CD14-positive monocyte (primary cell): ENCODE results near the gene SNX19. TPM values are rescaled to one million over a fixed set of nuclear protein-coding genes. Genes with fewer than 3 reads are reported as not detected.

Source experiments
- DNase-seq, 3 donors: peaks; one replicate each; pipeline ENCODE4 v3.0.0-alpha.2; 2011 to 2022
- H2AFZ ChIP-seq: 2 replicates; pipeline ENCODE4 v1.6.0; 2012; ENCODE audit warnings: mild to moderate bottlenecking, low read depth, low read length, inconsistent platforms; ENCODE audit not compliant: insufficient read depth, poor library complexity, severe bottlenecking
- H3K27ac ChIP-seq, 2 donors: 1 replicate in 1 of 2; 2 replicates in 1 of 2; pipeline ENCODE4 v1.5.1; 2012 to 2013; ENCODE audit warnings: low read length in 2 of 2, control low read depth in 1 of 2, inconsistent platforms in 1 of 2, low read depth in 1 of 2, mild to moderate bottlenecking in 1 of 2
- H3K27me3 ChIP-seq, 2 donors: one replicate each; pipeline versions ENCODE4 v1.6.0 to v1.6.1; 2011 to 2013; ENCODE audit warnings: low read length in 2 of 2; ENCODE audit not compliant: control insufficient read depth in 2 of 2, insufficient read depth in 2 of 2
- H3K36me3 ChIP-seq, 2 donors: replicated peaks in 1 of 2; 1 replicate in 1 of 2; 2 replicates in 1 of 2; pipeline versions ENCODE4 v1.5.1 to v1.6.1; 2012 to 2013; ENCODE audit warnings: low read length in 2 of 2, control low read depth in 1 of 2, inconsistent platforms in 1 of 2, mild to moderate bottlenecking in 1 of 2; ENCODE audit not compliant: insufficient read depth in 2 of 2, control insufficient read depth in 1 of 2
- H3K4me1 ChIP-seq, 2 donors: 1 replicate in 1 of 2; 2 replicates in 1 of 2; pipeline versions ENCODE4 v1.5.1 to v1.6.1; 2012 to 2013; ENCODE audit warnings: low read length in 2 of 2, control low read depth in 1 of 2, inconsistent platforms in 1 of 2, mild to moderate bottlenecking in 1 of 2, moderate library complexity in 1 of 2; ENCODE audit not compliant: insufficient read depth in 2 of 2, control insufficient read depth in 1 of 2
- H3K4me2 ChIP-seq: replicated peaks from 2 replicates; pipeline ENCODE3; 2012; ENCODE audit warnings: low read length, moderate library complexity, mild to moderate bottlenecking; ENCODE audit not compliant: poor library complexity, severe bottlenecking; ENCODE audit errors: extremely low read depth
- H3K4me3 ChIP-seq, 3 experiments: fragments of 200-600 bp in 1 of 3; sonication (generic) in 1 of 3; replicated peaks in 1 of 3; 1 replicate in 2 of 3; 2 replicates in 1 of 3; pipeline ENCODE4 v1.5.1; 2011 to 2013; ENCODE audit warnings: low read length in 3 of 3, mild to moderate bottlenecking in 3 of 3, control low read depth in 2 of 3, low read depth in 2 of 3, inconsistent platforms in 1 of 3, moderate library complexity in 1 of 3
- H3K79me2 ChIP-seq: 2 replicates; pipeline ENCODE4 v1.6.0; 2012; ENCODE audit warnings: mild to moderate bottlenecking, control low read depth, inconsistent platforms, low read length, moderate library complexity; ENCODE audit not compliant: insufficient read depth
- H3K9ac ChIP-seq: 2 replicates; pipeline ENCODE4 v1.6.0; 2017; ENCODE audit warnings: low read length, mild to moderate bottlenecking; ENCODE audit not compliant: insufficient read depth, poor library complexity, severe bottlenecking
- H3K9me3 ChIP-seq, 2 donors: replicated peaks in 1 of 2; 1 replicate in 1 of 2; 2 replicates in 1 of 2; pipeline versions ENCODE4 v1.5.1 to v1.6.1; 2012 to 2013; ENCODE audit warnings: low read length in 2 of 2, control low read depth in 1 of 2; ENCODE audit not compliant: control insufficient read depth in 1 of 2, insufficient read depth in 1 of 2
- H4K20me1 ChIP-seq: 2 replicates; pipeline ENCODE4 v1.6.0; 2012; ENCODE audit warnings: mild to moderate bottlenecking, low read length, control low read depth, moderate library complexity; ENCODE audit not compliant: insufficient read depth
- H3K27ac Mint-ChIP-seq, 7 donors: one replicate each; pipeline ENCODE4 v1.8.0; 2020; ENCODE audit warnings: mild to moderate bottlenecking in 7 of 7, mixed read lengths in 7 of 7, moderate library complexity in 6 of 7, inconsistent platforms in 2 of 7
- H3K27me3 Mint-ChIP-seq, 3 donors: one replicate each; pipeline ENCODE4 v1.8.0; 2021 to 2022; ENCODE audit warnings: low read depth in 3 of 3, mild to moderate bottlenecking in 3 of 3, mixed read lengths in 3 of 3, moderate library complexity in 3 of 3, inconsistent platforms in 1 of 3
- H3K36me3 Mint-ChIP-seq, 2 donors: one replicate each; pipeline ENCODE4 v1.8.0; 2020; ENCODE audit warnings: mixed read lengths in 2 of 2, inconsistent platforms in 1 of 2, mild to moderate bottlenecking in 1 of 2
- H3K4me1 Mint-ChIP-seq: one replicate; pipeline ENCODE4 v1.8.0; 2020; ENCODE audit warnings: mild to moderate bottlenecking, mixed read lengths
- H3K4me3 Mint-ChIP-seq, 2 donors: one replicate each; pipeline ENCODE4 v1.8.0; 2020; ENCODE audit warnings: mild to moderate bottlenecking in 2 of 2, mixed read lengths in 2 of 2, moderate library complexity in 1 of 2
- H3K9me3 Mint-ChIP-seq, 7 donors: one replicate each; pipeline ENCODE4 v1.8.0; 2020 to 2022; ENCODE audit warnings: mixed read lengths in 7 of 7, mild to moderate bottlenecking in 6 of 7, moderate library complexity in 6 of 7, inconsistent platforms in 2 of 7
- WGBS: methylation state at CpG from one replicate; pipeline ENCODE4 v1.1.5; 2013; ENCODE audit warnings: missing lambda C conversion rate; ENCODE audit not compliant: insufficient coverage; 5-methylcytosine and 5-hydroxymethylcytosine counted together
- intact Hi-C, 2 donors: fragments of 100-400 bp; cut with micrococcal nuclease; formaldehyde crosslinking; loops; one replicate each; pipeline versions ENCODE4 v1.15.0 to v1.15.1; 2023
- polyA plus RNA-seq, 3 donors: library from polyadenylated mRNA; depleted of rRNA in 1 of 3; unstranded in 2 of 3; stranded (reverse) in 1 of 3; fragments of 300-500 nt in 2 of 3; fragments of >200 nt in 1 of 3; fragmentation: Illumina TruSeq in 2 of 3; gene quantifications; 1 replicate in 2 of 3; 2 replicates in 1 of 3; pipeline ENCODE4 v1.2.3, GENCODE V29; 2012 to 2021
- TF ChIP-seq, protein P1 (sequence below): fragments of 200-600 bp; IDR thresholded peaks from one replicate; pipeline ENCODE4 v1.8.0; 2022; ENCODE audit warnings: antibody characterized with exemption, mild to moderate bottlenecking

Gene SNX19
- polyA plus RNA-seq, 3 donors, result 13.6 to 23.3 (median 17.6) TPM

- no peaks in the 10 kb centered on the region for H3K4me1 ChIP-seq
- H3K79me2 ChIP-seq, result no peaks in the 10 kb centered on the region
- Mint-ChIP-seq H3K27ac (no peak overlapping the region), H3K4me3 (no peak overlapping the region), H3K9me3 (peaks cover 0 to 8% (median 1%) of the 10 kb centered on the region in 7 donors), H3K27me3 (peaks cover 2 to 13% (median 2%) of the 10 kb centered on the region in 3 donors), H3K4me1 (no peaks in the 10 kb centered on the region), H3K36me3 (no peaks in the 10 kb centered on the region)
- no peak overlapping the region for H3K4me3 ChIP-seq
- DNase-seq, result no peak
- no peak overlapping the region for H3K9ac ChIP-seq
- WGBS, result 83% methylated on average over 3 of the region's 4 CpGs
- H2AFZ ChIP-seq, result no peak overlapping the region
- no peak overlapping the region for H3K4me2 ChIP-seq
- TF ChIP-seq, protein P1, sequence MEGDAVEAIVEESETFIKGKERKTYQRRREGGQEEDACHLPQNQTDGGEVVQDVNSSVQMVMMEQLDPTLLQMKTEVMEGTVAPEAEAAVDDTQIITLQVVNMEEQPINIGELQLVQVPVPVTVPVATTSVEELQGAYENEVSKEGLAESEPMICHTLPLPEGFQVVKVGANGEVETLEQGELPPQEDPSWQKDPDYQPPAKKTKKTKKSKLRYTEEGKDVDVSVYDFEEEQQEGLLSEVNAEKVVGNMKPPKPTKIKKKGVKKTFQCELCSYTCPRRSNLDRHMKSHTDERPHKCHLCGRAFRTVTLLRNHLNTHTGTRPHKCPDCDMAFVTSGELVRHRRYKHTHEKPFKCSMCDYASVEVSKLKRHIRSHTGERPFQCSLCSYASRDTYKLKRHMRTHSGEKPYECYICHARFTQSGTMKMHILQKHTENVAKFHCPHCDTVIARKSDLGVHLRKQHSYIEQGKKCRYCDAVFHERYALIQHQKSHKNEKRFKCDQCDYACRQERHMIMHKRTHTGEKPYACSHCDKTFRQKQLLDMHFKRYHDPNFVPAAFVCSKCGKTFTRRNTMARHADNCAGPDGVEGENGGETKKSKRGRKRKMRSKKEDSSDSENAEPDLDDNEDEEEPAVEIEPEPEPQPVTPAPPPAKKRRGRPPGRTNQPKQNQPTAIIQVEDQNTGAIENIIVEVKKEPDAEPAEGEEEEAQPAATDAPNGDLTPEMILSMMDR, result no peak
- no peak overlapping the region for H3K27ac ChIP-seq
- H3K9me3 ChIP-seq, result no peaks in the 10 kb centered on the region
- H3K36me3 ChIP-seq, result no peaks in the 10 kb centered on the region
- no peaks in the 10 kb centered on the region for H4K20me1 ChIP-seq
- no peaks in the 10 kb centered on the region for H3K27me3 ChIP-seq
- intact Hi-C loops, result no loop called here
Observed at GRCh38 chr11:130854483-130854882, 61.8 kb downstream of the SNX19 start.

DNA sequence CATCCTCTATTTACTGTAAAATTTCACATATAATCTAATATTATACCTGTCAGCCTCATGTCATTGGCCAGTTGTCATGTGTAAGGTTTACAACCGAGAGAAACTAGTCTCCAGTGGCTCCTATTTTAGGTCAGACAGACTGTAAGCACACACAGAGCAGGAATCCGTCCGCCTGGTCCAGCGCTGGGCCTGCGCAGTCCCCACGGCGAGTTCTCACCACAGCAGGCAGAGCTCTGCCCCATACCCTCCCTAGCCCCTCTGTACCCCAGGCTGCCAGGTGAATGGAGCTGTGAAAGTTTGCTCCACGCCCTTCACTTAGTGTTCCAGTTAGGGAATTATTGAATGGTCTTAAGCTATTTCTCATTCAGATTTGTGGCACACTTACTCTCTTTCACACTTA lies 63.7 kb downstream of the SNX19 start:
- Mint-ChIP-seq H3K4me1 (no peaks in the 10 kb centered on the region), H3K4me3 (no peak overlapping the region), H3K9me3 (peaks cover 0 to 8% (median 1%) of the 10 kb centered on the region in 7 donors), H3K27me3 (peaks cover 2 to 11% (median 8%) of the 10 kb centered on the region in 3 donors), H3K36me3 (no peaks in the 10 kb centered on the region), H3K27ac (no peak overlapping the region)
- H2AFZ ChIP-seq, result no peak overlapping the region
- no peak overlapping the region for H3K9ac ChIP-seq
- H3K27ac ChIP-seq, result no peak overlapping the region
- H3K9me3 ChIP-seq, result no peaks in the 10 kb centered on the region
- H3K36me3 ChIP-seq, result no peaks in the 10 kb centered on the region
- no peaks in the 10 kb centered on the region for H3K27me3 ChIP-seq
- H3K79me2 ChIP-seq, result no peaks in the 10 kb centered on the region
- intact Hi-C loops, result no loop called here
- H3K4me3 ChIP-seq, result no peak overlapping the region
- H3K4me1 ChIP-seq, result no peaks in the 10 kb centered on the region
- no peak for DNase-seq
- no peaks in the 10 kb centered on the region for H4K20me1 ChIP-seq
- no peak overlapping the region for H3K4me2 ChIP-seq
- WGBS, result 100% methylated on average over 4 of the region's 8 CpGs
- TF ChIP-seq, protein P1, result no peak
